Erythroblast (primary cell): ENCODE data around the gene WWC1.

Experiments used
- DNase-seq, 2 experiments: peaks; one replicate each; lab custom pipeline; 2025; lab: John Stamatoyannopoulos, UW
- GATA1 ChIP-seq: IDR thresholded peaks from 2 replicates; pipeline ENCODE4 v1.6.1; 2011; ENCODE audit warnings: low read depth, mild to moderate bottlenecking, control low read depth, low read length, moderate library complexity
- POLR2A ChIP-seq: IDR thresholded peaks from 2 replicates; pipeline ENCODE4 v1.6.1; 2011; ENCODE audit warnings: mild to moderate bottlenecking, low read length

WWC1 gene

DNA sequence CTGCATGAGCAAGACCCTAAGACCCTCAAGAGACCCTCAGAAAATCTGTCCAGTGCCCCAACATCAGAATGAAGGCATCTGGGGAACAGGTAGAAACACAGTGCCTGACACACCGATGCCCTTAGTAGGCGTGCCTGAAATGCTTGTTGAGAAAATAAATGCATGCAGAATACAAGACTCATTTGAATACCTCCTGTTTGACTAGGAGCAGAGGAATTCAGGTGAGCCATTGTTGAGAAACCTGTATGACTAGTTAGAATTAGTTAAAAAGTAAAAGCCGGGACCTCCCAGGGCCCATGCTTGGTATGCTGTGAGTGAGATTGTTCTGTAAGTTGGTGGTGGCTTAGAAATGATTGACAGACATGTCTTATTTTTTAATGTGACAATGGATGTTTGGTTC lies 55.0 kb downstream of the WWC1 start:
- no peak for TF ChIP-seq GATA1
- TF ChIP-seq POLR2A, result no peak
- no peak for DNase-seq

DNA sequence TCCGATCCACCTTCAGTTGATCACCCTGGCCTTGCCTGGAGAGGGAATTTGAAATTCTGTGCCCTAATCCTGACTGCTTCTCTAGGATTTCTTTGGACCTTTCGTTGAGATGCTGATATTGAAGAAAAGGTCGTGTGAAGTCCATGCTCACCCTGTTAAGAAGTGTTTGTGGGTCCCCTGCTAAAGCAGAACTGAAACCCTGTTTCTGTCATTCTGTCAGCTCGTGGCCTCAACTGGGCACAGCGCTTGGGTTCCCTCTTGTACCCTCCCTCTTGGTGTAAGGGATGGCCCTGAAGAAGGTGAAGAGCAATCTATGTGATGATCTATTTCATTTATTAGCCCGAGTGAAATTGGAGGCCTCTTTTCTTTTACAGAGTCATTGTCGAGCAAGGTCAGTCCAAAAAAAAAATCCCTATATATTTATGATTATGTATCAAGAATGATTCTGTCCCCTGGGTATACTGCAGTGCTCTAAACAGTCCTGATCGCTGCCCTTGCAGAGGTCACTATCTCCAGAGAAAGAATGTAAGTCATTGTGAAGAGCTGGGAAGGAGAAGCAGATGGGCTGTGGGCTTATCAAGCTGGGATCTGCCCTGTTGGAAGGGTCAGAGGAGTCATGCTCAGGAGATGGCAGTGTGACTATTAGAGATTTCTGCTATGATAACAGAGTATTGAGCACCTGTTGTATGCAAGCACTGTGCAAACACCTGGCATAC lies 56.1 kb downstream of the WWC1 start:
- no peak for DNase-seq
- TF ChIP-seq GATA1 (no peak), POLR2A (no peak)

DNA sequence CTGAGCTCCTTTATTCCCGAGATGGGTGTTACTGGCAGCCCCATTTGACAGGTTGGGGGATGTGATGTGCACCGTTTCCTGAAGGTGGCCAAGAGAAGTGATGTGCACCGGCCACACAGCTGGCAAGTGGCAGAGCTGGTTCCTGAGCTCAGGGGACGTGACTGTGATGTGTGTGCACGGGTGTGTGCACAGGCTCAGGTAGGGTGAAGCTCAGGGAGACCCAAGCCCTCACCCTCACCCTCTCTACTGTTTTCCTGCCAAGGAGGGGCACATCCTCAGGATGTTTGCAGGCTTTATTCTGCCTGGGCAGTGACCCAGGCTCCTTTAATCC lies 56.6 kb downstream of the WWC1 start:
- TF ChIP-seq POLR2A (no peak), GATA1 (no peak)
- no peak for DNase-seq

DNA sequence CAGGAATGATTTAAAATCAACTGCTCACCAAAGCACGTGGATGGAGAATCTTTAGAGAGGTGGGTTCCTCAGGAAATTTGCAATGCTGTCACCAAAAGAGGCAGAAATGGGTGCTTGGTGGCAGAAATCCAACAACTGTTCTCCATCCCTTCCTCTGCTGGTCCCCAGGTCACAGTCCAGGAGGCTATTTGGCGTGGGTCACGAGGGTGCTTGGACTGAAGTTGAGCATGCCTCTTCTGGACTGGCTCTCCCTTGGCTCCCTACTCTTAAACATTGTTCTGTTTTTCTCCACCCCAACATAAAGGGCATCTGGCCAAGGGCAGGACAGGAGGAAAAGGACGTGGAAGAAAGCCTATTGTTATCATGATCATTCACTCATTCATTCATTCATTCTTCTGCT lies 58.9 kb downstream of the WWC1 start:
- TF ChIP-seq POLR2A (no peak), GATA1 (no peak)
- no peak for DNase-seq

DNA sequence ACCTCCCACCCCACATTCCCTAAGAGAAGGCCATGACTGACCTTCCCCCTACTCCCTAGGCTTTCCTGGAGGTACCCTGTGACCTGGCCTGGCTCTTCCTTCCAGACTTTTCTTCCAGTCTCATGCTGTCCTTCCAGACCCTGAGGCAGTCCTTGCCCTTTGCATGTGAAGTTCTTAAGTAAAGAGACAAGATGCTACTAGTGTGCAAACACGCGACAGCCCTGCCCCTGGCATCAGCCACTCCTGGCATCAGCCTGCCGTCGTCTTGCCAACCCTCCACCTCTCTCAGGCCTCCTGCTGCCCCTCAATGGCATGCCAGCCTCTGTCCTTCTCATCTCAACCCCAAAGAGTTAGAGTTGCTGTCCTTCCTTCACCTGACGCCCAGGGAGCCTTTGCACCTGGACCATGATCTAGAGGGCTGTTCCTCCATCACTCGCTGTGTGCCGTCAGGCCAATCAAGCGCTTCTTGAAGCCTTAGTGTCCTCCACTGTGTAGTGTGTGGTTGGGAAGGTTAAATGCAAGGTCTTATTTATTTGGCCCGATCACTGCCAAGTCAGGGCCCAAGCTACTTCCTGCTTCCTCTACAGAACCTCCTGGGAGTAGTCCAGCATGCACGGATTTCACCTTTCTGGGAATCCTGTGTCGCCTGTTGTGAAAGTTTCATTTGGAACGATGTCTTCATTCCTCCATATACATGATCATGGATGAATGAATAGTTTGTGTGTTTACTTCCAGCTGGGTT lies 61.9 kb downstream of the WWC1 start:
- no peak for DNase-seq
- TF ChIP-seq POLR2A (no peak), GATA1 (no peak)

DNA sequence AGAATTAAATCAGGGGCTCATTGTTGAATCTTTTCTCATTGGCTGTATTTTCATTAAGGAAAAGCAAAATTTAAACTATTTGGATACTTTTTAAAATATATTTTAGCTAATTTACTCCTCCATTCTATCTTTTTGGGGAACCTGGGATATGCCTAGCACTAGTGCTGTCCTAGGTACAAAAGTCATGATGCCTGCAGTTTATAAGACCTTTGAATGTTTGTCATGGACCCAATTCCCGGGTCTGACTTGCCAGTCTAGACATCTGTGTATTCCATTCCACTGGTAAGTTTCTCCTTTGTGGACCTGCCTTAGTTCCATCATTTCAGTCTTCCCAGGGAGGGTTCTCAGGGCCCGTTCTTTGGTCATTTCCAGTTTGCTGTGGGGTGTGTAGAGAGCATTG lies 63.0 kb downstream of the WWC1 start:
- TF ChIP-seq POLR2A, result no peak
- TF ChIP-seq GATA1, result no peak
- DNase-seq, result no peak

DNA sequence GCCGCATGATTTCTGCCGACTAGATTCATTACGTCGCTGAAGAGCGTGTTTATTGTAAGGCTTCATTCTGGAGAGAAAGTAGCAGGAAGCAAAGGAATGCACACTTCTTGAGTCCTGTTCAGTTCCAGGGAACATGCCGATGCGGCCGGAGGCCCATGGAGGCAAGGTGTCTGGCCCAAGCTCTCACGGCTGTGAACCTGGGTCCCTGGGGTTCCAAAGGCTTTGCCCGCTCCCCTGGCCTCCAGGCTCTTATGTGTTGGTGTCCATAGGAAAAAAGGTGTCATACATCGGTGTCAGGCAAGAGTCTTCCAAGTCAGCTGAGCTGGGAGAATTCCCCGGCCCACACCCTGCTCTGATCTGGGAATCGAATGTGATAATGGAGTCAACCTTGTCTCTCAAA lies 64.7 kb downstream of the WWC1 start:
- TF ChIP-seq GATA1, result no peak
- TF ChIP-seq POLR2A, result no peak
- DNase-seq, result no peak

DNA sequence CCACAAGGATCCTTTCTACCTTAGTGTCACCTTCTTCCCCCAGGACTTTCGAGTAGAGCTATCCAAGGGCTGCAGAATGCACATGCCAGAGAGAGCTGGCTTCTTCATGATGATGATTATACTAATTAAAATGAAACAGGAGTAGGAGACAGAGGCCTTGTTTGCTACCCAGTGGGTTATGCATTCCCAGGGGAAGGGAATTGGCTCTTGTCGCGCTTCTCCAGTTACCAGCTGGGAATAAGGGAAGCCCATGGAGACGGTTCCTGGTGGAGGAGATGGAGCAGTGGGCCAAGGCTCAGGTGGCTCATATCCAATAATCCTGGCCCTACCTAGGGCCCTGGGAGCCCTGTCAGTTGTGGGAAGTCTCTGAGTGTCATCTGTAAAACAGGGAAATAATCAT lies 65.1 kb downstream of the WWC1 start:
- no peak for DNase-seq
- TF ChIP-seq GATA1, result no peak
- no peak for TF ChIP-seq POLR2A

DNA sequence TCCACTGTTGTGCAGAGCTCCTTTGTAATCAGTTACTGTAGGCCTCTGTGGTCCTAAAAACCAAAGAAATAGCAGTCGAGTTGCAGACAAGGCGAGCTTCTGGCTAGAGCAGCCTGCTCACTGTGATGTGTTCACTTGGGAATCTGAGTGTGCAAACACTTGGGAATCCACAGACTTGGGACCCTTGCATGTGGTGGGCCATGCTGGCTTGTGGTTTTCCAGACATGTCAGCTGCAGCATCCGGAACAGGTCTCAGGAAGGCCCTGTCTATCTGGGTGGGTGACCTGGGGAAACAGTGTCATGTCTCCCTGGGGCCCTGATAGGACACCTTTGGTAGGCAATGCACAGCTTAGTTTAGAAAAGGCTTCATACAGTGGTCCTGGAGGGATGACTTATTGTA lies 66.4 kb downstream of the WWC1 start:
- DNase-seq, result no peak
- TF ChIP-seq GATA1 (no peak), POLR2A (no peak)

DNA sequence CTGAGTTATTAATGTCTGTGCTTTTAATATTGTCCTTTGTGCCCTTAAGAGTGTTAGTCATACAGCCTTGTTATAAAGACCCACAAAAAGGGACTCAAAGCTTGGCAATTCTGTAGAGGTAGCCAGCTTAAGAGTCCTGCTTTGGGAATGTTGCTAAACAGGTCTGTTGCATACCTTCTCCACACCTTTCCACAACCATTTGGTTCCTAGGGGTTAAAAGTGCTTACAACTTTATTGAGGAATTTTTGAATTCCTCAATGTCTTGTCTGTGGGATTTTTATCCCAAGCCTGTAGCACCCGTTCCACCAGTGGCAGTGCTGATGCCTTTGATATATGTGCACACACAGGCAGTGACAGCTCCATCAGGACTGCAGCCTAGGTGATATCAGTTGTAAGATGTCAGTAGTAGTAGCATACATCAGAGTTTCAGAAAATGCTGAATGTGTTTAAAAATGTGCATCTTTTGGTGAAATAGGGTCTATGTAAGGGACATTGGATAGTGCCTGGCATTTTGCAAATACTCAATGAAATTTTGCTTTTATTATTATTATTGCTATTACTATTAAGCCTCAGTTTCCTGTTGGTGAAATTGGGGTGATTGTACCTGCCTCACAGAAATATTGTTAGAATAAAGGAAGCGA lies 68.5 kb downstream of the WWC1 start:
- no peak for DNase-seq
- TF ChIP-seq POLR2A, result no peak
- TF ChIP-seq GATA1, result no peak

DNA sequence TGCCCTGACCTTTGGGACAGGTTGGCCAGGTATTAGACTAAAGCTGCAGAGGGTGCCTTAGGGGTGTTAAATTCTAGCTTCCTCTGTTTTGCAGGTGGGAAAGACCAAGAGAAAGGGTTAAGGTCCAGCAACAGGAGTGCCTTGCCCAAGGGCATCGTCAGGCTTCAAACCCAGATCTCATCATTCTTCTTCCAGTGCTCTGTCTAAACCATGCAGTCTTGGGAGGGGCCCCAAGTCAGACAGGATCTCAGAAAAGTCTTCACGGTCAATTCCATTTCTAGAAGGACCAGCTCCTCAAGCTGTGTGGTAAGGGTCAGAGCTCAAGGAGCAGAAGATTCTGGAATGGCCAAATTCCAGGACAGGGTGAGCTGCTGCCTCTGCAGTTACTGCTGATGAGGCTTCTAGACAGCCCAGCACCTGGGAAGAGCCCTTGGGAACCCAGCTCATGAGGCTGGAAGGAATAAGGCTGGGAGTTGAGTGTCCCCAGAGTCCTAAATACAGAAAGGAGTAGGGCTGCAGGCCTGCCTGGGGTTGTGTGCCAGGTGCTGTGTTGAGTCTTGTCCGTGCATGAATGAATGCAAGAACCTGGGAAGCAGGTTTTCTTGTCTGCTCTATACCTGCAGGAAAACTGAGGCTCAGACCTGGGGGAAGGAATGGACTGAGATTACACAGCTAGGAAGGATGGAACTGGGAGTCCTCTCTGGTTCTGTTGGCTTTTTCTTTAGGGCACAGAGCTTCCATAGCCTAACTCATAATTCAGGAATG lies 69.3 kb downstream of the WWC1 start:
- no peak for DNase-seq
- TF ChIP-seq POLR2A, result no peak
- no peak for TF ChIP-seq GATA1

DNA sequence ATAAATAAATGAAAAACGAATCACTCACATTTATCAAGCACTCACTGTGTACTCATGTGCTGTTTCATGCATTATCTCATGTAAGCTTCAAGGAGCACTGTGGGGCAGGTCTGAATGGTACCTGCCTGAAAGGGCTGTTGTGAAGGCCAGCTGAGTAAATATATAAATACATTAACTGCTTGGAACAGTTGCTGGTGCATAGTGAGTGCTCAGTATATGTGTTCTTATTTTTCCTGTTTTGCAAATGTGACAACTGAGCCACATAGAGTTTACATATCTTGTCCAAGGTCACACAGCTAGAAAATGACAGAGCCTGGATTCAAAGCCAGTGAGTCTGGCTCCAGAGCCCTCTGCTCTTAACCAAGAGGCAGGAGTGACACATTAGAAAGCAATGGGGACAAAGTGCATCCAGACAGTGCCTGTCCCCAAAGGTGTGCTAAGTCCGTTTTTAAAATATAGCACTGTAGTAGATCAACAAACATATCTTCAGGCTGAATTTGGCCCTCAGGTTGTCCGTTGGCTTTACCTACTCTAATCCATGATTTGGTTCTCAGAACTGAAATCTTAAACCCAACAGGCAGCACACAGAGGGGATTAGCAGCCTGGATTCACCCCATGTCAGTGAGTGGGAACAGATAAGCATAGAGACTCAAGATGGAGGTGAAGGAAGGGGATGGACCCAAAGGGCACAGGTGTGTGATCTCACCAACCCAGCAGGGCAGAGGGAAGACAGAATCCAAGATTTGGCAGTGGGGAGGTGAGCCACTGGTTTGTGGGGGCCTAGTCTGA lies 70.8 kb downstream of the WWC1 start:
- DNase-seq, result no peak
- no peak for TF ChIP-seq GATA1
- no peak for TF ChIP-seq POLR2A

DNA sequence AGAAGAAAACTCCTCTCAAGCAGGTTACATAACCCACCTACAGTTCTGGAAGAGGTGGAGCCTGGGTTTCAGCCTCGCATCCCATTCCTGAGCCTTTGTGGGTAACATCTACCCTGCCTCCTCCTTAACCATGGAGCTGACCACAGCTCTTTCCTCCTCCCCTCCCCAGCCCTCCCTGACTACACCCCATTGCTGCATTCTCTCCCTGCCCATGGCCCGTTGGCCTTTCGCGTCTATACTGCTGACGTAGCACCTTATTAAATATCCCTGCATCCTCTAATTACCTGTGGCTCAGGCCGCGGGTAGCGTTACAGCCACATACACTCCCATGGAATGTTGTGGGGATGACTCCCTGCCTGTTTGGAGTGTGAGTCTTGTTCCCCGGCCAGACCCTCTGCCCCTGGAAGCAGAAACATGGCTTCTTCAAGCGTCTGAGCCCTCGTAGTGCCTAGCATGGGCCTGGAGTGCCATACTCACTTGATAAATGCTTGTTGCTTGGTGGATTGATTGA lies 72.8 kb downstream of the WWC1 start:
- TF ChIP-seq POLR2A (no peak), GATA1 (no peak)
- DNase-seq, result no peak
